HG03196 (cell line): Measurements from ENCODE around the gene RTL9.
A peak's percentile ranks its signal among the peaks of the same experiment; 100 is the strongest.
"Not testable (repeated sequence)": the region's sequence is repeated elsewhere in the genome, so short reads cannot be mapped to it uniquely, and the experiment has no call there.

Experiments used
- ATAC-seq: cut with Tn5 transposase; IDR thresholded peaks from one replicate; pipeline ENCODE4 v1.9.1; 2021; ENCODE audit not compliant: unreplicated experiment

Gene RTL9

GRCh38 chrX:110358548-110358947, at the start of gene RTL9:
RTL9 (plus strand) TSS chrX:110358848; CDS start chrX:110450618, 91,770 bp downstream.
- ATAC-seq: no peak

GRCh38 chrX:110310000-110310790, 48.5 kb upstream of the RTL9 start:
- no peak for ATAC-seq

GRCh38 chrX:110310896-110311295, 47.8 kb upstream of the RTL9 start:
- peak; percentile 89 for ATAC-seq

- ATAC-seq: no peak
Measured at GRCh38 chrX:110311437-110312230, 47.0 kb upstream of the RTL9 start.

GRCh38 chrX:110315551-110315950, 43.1 kb upstream of the RTL9 start:
- ATAC-seq: no peak

- no peak for ATAC-seq
Measured at GRCh38 chrX:110316351-110317060, 42.1 kb upstream of the RTL9 start.

GRCh38 chrX:110317061-110317819, 41.4 kb upstream of the RTL9 start:
- peak; percentile 10 for ATAC-seq

- ATAC-seq: peak; percentile 66
Measured at GRCh38 chrX:110317820-110318663, 40.6 kb upstream of the RTL9 start, which contains the start of gene AMMECR1. AMMECR1 (minus strand) TSS chrX:110318085; CDS start chrX:110318071, 14 bp downstream.

- ATAC-seq: peak; percentile 14
Measured at GRCh38 chrX:110318664-110318968, 40.0 kb upstream of the RTL9 start.

- ATAC-seq: no peak
Measured at GRCh38 chrX:110320381-110320987, 38.2 kb upstream of the RTL9 start.

- ATAC-seq: no peak
Measured at GRCh38 chrX:110321081-110321480, 37.6 kb upstream of the RTL9 start.

- no peak for ATAC-seq
Measured at GRCh38 chrX:110321670-110322069, 37.0 kb upstream of the RTL9 start.

- no peak for ATAC-seq
Measured at GRCh38 chrX:110322603-110323002, 36.0 kb upstream of the RTL9 start.

- ATAC-seq: no peak
Measured at GRCh38 chrX:110326712-110327111, 31.9 kb upstream of the RTL9 start.

- no peak for ATAC-seq
Measured at GRCh38 chrX:110327336-110327735, 31.3 kb upstream of the RTL9 start.

GRCh38 chrX:110328613-110329012, 30.0 kb upstream of the RTL9 start:
- ATAC-seq: not testable (repeated sequence)

- ATAC-seq: no peak
Measured at GRCh38 chrX:110331444-110332030, 27.1 kb upstream of the RTL9 start.

- not testable (repeated sequence) for ATAC-seq
Measured at GRCh38 chrX:110333458-110333857, 25.2 kb upstream of the RTL9 start.

- no peak for ATAC-seq
Measured at GRCh38 chrX:110338935-110339334, 19.7 kb upstream of the RTL9 start.
